GM12891 (cell line): ENCODE data around the gene ST6GALNAC3.
"Not testable (repeated sequence)": the region's sequence is repeated elsewhere in the genome, so short reads cannot be mapped to it uniquely, and the experiment has no call there.

Experiments
- DNase-seq: peaks from one replicate; pipeline ENCODE4 v3.0.0; 2011; ENCODE audit warnings: low spot score; ENCODE audit not compliant: insufficient read length
- FAIRE-seq: peaks from 2 replicates; lab custom pipeline; 2011; peaks lifted over from hg19 to GRCh38; lab: Jason Lieb, UNC
- PAX5 ChIP-seq: IDR thresholded peaks from 2 replicates; pipeline ENCODE4 v1.6.1; 2011; ENCODE audit warnings: low read length, moderate library complexity, mild to moderate bottlenecking; ENCODE audit not compliant: insufficient read depth, severe bottlenecking
- POLR2A ChIP-seq: IDR thresholded peaks from 2 replicates; pipeline ENCODE4 v1.6.1; 2011; ENCODE audit warnings: low read depth, low read length, control low read depth
- POLR2AphosphoS5 ChIP-seq: IDR thresholded peaks from 2 replicates; pipeline ENCODE4 v1.6.1; 2011; ENCODE audit warnings: low read depth, low read length, control low read depth
- POU2F2 ChIP-seq: IDR thresholded peaks from 2 replicates; pipeline ENCODE4 v1.6.1; 2011; ENCODE audit warnings: low read depth, mild to moderate bottlenecking, control low read depth, low read length, moderate library complexity
- SPI1 ChIP-seq: IDR thresholded peaks from 2 replicates; pipeline ENCODE4 v1.6.1; 2011; ENCODE audit warnings: low read depth, low read length, control low read depth
- TAF1 ChIP-seq: IDR thresholded peaks from 2 replicates; pipeline ENCODE4 v1.6.1; 2011; ENCODE audit warnings: low read depth, low read length, control low read depth

The ST6GALNAC3 gene

GRCh38 chr1:76103034-76103433, 28.5 kb downstream of the ST6GALNAC3 start:
- FAIRE-seq, result no peak
- no peak for DNase-seq
- TF ChIP-seq SPI1 (no peak), POLR2A (no peak), TAF1 (no peak)

- FAIRE-seq, result no peak
These were observed 30.8 kb downstream of the ST6GALNAC3 start for GRCh38 chr1:76105372-76105771.

GRCh38 chr1:76106251-76106650, 31.7 kb downstream of the ST6GALNAC3 start:
- FAIRE-seq (no peak), DNase-seq (no peak)
- TF ChIP-seq POLR2AphosphoS5 (no peak), SPI1 (no peak), POLR2A (no peak), PAX5 (no peak), POU2F2 (no peak), TAF1 (no peak)

More at GRCh38 chr1:76105372-76105771, 30.8 kb downstream of the ST6GALNAC3 start:
- no peak for DNase-seq
- no peak for TF ChIP-seq TAF1
- no peak for TF ChIP-seq SPI1
- no peak for TF ChIP-seq POLR2AphosphoS5
- no peak for TF ChIP-seq POU2F2
- TF ChIP-seq POLR2A, result no peak
- TF ChIP-seq PAX5, result no peak

- FAIRE-seq, result no peak
- TF ChIP-seq PAX5 (no peak), POU2F2 (no peak), TAF1 (no peak), POLR2A (no peak), SPI1 (no peak), POLR2AphosphoS5 (no peak)
- DNase-seq, result no peak
These were observed 32.2 kb downstream of the ST6GALNAC3 start for GRCh38 chr1:76106719-76107235.

GRCh38 chr1:76109404-76109803, 34.9 kb downstream of the ST6GALNAC3 start:
- TF ChIP-seq POLR2A, result no peak
- no peak for TF ChIP-seq SPI1
- no peak for TF ChIP-seq POU2F2
- no peak for TF ChIP-seq POLR2AphosphoS5
- no peak for TF ChIP-seq PAX5
- no peak for TF ChIP-seq TAF1
- DNase-seq (no peak), FAIRE-seq (no peak)

GRCh38 chr1:76109901-76110560, 35.5 kb downstream of the ST6GALNAC3 start:
- DNase-seq (no peak), FAIRE-seq (no peak)
- TF ChIP-seq POLR2AphosphoS5, result no peak
- no peak for TF ChIP-seq POLR2A
- TF ChIP-seq POU2F2, result no peak
- TF ChIP-seq SPI1, result no peak
- TF ChIP-seq TAF1, result no peak
- no peak for TF ChIP-seq PAX5

GRCh38 chr1:76110666-76111065, 36.1 kb downstream of the ST6GALNAC3 start:
- no peak for DNase-seq
- TF ChIP-seq SPI1 (no peak), TAF1 (no peak), PAX5 (no peak), POLR2AphosphoS5 (no peak), POU2F2 (no peak), POLR2A (no peak)
- no peak for FAIRE-seq

- not testable (repeated sequence) for FAIRE-seq, DNase-seq
These were observed 37.8 kb downstream of the ST6GALNAC3 start for GRCh38 chr1:76112321-76112720.

GRCh38 chr1:76113446-76113845, 38.9 kb downstream of the ST6GALNAC3 start:
- DNase-seq (no peak), FAIRE-seq (no peak)
- TF ChIP-seq PAX5, result no peak
- no peak for TF ChIP-seq POU2F2
- TF ChIP-seq SPI1, result no peak
- no peak for TF ChIP-seq TAF1
- no peak for TF ChIP-seq POLR2A
- no peak for TF ChIP-seq POLR2AphosphoS5

GRCh38 chr1:76115171-76115570, 40.6 kb downstream of the ST6GALNAC3 start:
- DNase-seq, result no peak
- no peak for FAIRE-seq
- TF ChIP-seq POLR2A, result no peak
- no peak for TF ChIP-seq PAX5
- TF ChIP-seq TAF1, result no peak
- TF ChIP-seq POLR2AphosphoS5, result no peak
- TF ChIP-seq POU2F2, result no peak
- no peak for TF ChIP-seq SPI1

GRCh38 chr1:76121850-76122249, 47.3 kb downstream of the ST6GALNAC3 start:
- DNase-seq (no peak), FAIRE-seq (no peak)
- no peak for TF ChIP-seq SPI1
- no peak for TF ChIP-seq POLR2AphosphoS5
- no peak for TF ChIP-seq TAF1
- TF ChIP-seq POLR2A, result no peak
- no peak for TF ChIP-seq PAX5
- no peak for TF ChIP-seq POU2F2
